SK-N-SH (cell line): Measurements from ENCODE around the gene CYP2J2. TPM values are rescaled to one million over a fixed set of nuclear protein-coding genes. Genes with fewer than 3 reads are reported as not detected.

ENCODE experiments used
- CTCF ChIA-PET: fragments of 300-600, 350-600 bp; formaldehyde crosslinking; extraction: SDS; loops from one replicate; lab custom pipeline; 2021; lab: Yijun Ruan, JAX
- POLR2A ChIA-PET: fragments of 350-600 bp; sonication (Branson Sonifier 250); formaldehyde crosslinking; extraction: SDS; loops from one replicate; lab custom pipeline; 2020; ENCODE audit warnings: antibody characterized with exemption, inconsistent platforms; lab: Yijun Ruan, JAX
- DNase-seq: peaks from one replicate; pipeline ENCODE4 v3.0.0; 2012
- H2AFZ ChIP-seq: fragments of 200-600 bp; sonication (generic); 2 replicates; pipeline ENCODE4 v1.8.1; 2016; ENCODE audit warnings: antibody characterized with exemption, mild to moderate bottlenecking, low read depth
- H3F3A ChIP-seq: fragments of 200-600 bp; sonication (generic); replicated peaks from 2 replicates; pipeline ENCODE3; 2016; ENCODE audit warnings: antibody characterized with exemption, mild to moderate bottlenecking; ENCODE audit not compliant: insufficient read depth
- H3K27ac ChIP-seq, 2 experiments: fragments of 200-500 bp in 1 of 2; fragments of 200-600 bp in 1 of 2; sonication (Bioruptor generic) in 1 of 2; sonication (generic), shearing (Covaris generic) in 1 of 2; 2 replicates each; pipeline versions ENCODE4 v1.5.1 to v1.6.1; 2014 to 2016; ENCODE audit warnings: low read depth in 2 of 2, inconsistent platforms in 1 of 2, low read length in 1 of 2, mild to moderate bottlenecking in 1 of 2, mixed read lengths in 1 of 2
- H3K27me3 ChIP-seq: fragments of 200-600 bp; sonication (generic), shearing (Covaris generic); 2 replicates; pipeline ENCODE4 v1.6.1; 2016; ENCODE audit warnings: mixed run types; ENCODE audit not compliant: insufficient read depth
- H3K36me3 ChIP-seq, 2 experiments: fragments of 200-500 bp in 1 of 2; fragments of 200-600 bp in 1 of 2; sonication (Bioruptor generic) in 1 of 2; sonication (generic) in 1 of 2; replicated peaks in 1 of 2; 2 replicates each; pipeline versions ENCODE3 to v1.5.1; 2014 to 2016; ENCODE audit warnings: low read length in 1 of 2, mild to moderate bottlenecking in 1 of 2; ENCODE audit not compliant: insufficient read depth in 2 of 2, control insufficient read depth in 1 of 2
- H3K4me1 ChIP-seq, 2 experiments: fragments of 200-500 bp in 1 of 2; fragments of 200-600 bp in 1 of 2; sonication (Bioruptor generic) in 1 of 2; sonication (generic), shearing (Covaris generic) in 1 of 2; 2 replicates each; pipeline versions ENCODE4 v1.5.1 to v1.6.1; 2014 to 2016; ENCODE audit warnings: low read depth in 1 of 2, low read length in 1 of 2, mixed run types in 1 of 2; ENCODE audit not compliant: insufficient read depth in 2 of 2, control insufficient read depth in 1 of 2
- H3K4me2 ChIP-seq: fragments of 200-600 bp; sonication (generic), shearing (Covaris generic); 2 replicates; pipeline ENCODE4 v1.6.1; 2017; ENCODE audit warnings: mixed run types
- H3K4me3 ChIP-seq, 2 experiments: fragments of 200-500 bp in 1 of 2; fragments of 200-600 bp in 1 of 2; sonication (Bioruptor generic) in 1 of 2; sonication (generic), shearing (Covaris generic) in 1 of 2; 2 replicates each; pipeline versions ENCODE4 v1.5.1 to v1.8.1; 2014 to 2016; ENCODE audit warnings: low read depth in 2 of 2, inconsistent platforms in 1 of 2, low read length in 1 of 2, mild to moderate bottlenecking in 1 of 2, mixed read lengths in 1 of 2, moderate library complexity in 1 of 2
- H3K79me2 ChIP-seq: fragments of 200-600 bp; sonication (generic); 2 replicates; pipeline ENCODE4 v1.8.1; 2017; ENCODE audit warnings: mild to moderate bottlenecking; ENCODE audit not compliant: insufficient read depth
- H3K9ac ChIP-seq: fragments of 200-600 bp; sonication (generic); 2 replicates; pipeline ENCODE4 v1.6.1; 2017; ENCODE audit warnings: mixed run types
- H3K9me2 ChIP-seq: fragments of 200-600 bp; sonication (generic); 2 replicates; pipeline ENCODE4 v1.6.1; 2017; ENCODE audit warnings: mixed run types
- H3K9me3 ChIP-seq: fragments of 200-600 bp; sonication (generic); 2 replicates; pipeline ENCODE4 v1.6.1; 2017; ENCODE audit warnings: mixed run types, mild to moderate bottlenecking, moderate library complexity
- H4K20me1 ChIP-seq: fragments of 200-600 bp; sonication (generic); 2 replicates; pipeline ENCODE4 v1.6.1; 2017; ENCODE audit warnings: mild to moderate bottlenecking, mixed run types; ENCODE audit not compliant: insufficient read depth
- CTCF ChIP-seq: fragments of 200-600 bp; sonication (generic); IDR thresholded peaks from 2 replicates; pipeline ENCODE4 v1.6.1; 2017; ENCODE audit warnings: antibody characterized with exemption, mild to moderate bottlenecking, moderate library complexity
- ELF1 ChIP-seq: IDR thresholded peaks from 2 replicates; pipeline ENCODE4 v1.4.0; 2012
- FOXJ3 ChIP-seq: sonication (generic); formaldehyde crosslinking; IDR thresholded peaks from 2 replicates; pipeline ENCODE4 v1.5.1; 2020; ENCODE audit warnings: mild to moderate bottlenecking, missing genetic modification reagents
- FOXM1 ChIP-seq: IDR thresholded peaks from 2 replicates; pipeline ENCODE4 v1.4.0; 2012; ENCODE audit warnings: low read depth, mild to moderate bottlenecking
- GABPA ChIP-seq: IDR thresholded peaks from 2 replicates; pipeline ENCODE4 v1.4.0; 2012; ENCODE audit warnings: low read depth, mild to moderate bottlenecking
- GATA2 ChIP-seq: sonication (generic); formaldehyde crosslinking; IDR thresholded peaks from 2 replicates; pipeline ENCODE4 v1.5.0; 2020; ENCODE audit warnings: mild to moderate bottlenecking, missing genetic modification reagents
- JUND ChIP-seq: IDR thresholded peaks from 2 replicates; pipeline ENCODE4 v1.4.0; 2012
- MAX ChIP-seq: IDR thresholded peaks from 2 replicates; pipeline ENCODE4 v1.4.0; 2012; ENCODE audit warnings: low read depth
- MEF2A ChIP-seq: IDR thresholded peaks from 2 replicates; pipeline ENCODE4 v1.4.0; 2012; ENCODE audit warnings: low read depth, borderline replicate concordance
- MXI1 ChIP-seq: IDR thresholded peaks from 2 replicates; pipeline ENCODE4 v1.6.1; 2012; ENCODE audit warnings: mild to moderate bottlenecking, low read depth, low read length, improper control_type of control experiment
- NFIC ChIP-seq: IDR thresholded peaks from 2 replicates; pipeline ENCODE4 v1.4.0; 2012; ENCODE audit warnings: borderline replicate concordance
- PBX3 ChIP-seq: IDR thresholded peaks from 2 replicates; pipeline ENCODE4; 2012
- REST ChIP-seq: IDR thresholded peaks from 2 replicates; pipeline ENCODE4 v1.6.1; 2012; ENCODE audit warnings: mild to moderate bottlenecking, low read depth, low read length, moderate library complexity
- RFX5 ChIP-seq: IDR thresholded peaks from 2 replicates; pipeline ENCODE4 v1.6.1; 2012; ENCODE audit warnings: mild to moderate bottlenecking, improper control_type of control experiment, low read length
- SIN3A ChIP-seq: IDR thresholded peaks from 2 replicates; pipeline ENCODE4 v1.6.1; 2012; ENCODE audit warnings: low read depth, mild to moderate bottlenecking, low read length, moderate library complexity, borderline replicate concordance
- SMC3 ChIP-seq: IDR thresholded peaks from 2 replicates; pipeline ENCODE4 v1.6.1; 2012; ENCODE audit warnings: low read depth, low read length, improper control_type of control experiment
- TAF1 ChIP-seq: IDR thresholded peaks from 2 replicates; pipeline ENCODE4 v1.6.1; 2012; ENCODE audit warnings: low read depth, mild to moderate bottlenecking, low read length, moderate library complexity, borderline replicate concordance
- TCF12 ChIP-seq: IDR thresholded peaks from 2 replicates; pipeline ENCODE4 v1.4.0; 2012
- TEAD4 ChIP-seq: IDR thresholded peaks from 2 replicates; pipeline ENCODE4 v1.4.0; 2012; ENCODE audit warnings: mild to moderate bottlenecking, borderline replicate concordance; ENCODE audit not compliant: insufficient read depth
- YY1 ChIP-seq: IDR thresholded peaks from 2 replicates; pipeline ENCODE4 v1.4.0; 2012; ENCODE audit warnings: low read depth, mild to moderate bottlenecking
- ZBTB33 ChIP-seq: IDR thresholded peaks from 2 replicates; pipeline ENCODE4 v1.4.0; 2012; ENCODE audit warnings: low read depth, borderline replicate concordance
- WGBS: methylation state at CpG from one replicate; pipeline ENCODE4 v1.1.6; 2017; ENCODE audit warnings: low lambda C conversion rate; 5-methylcytosine and 5-hydroxymethylcytosine counted together
- polyA plus RNA-seq, 3 experiments: library from polyadenylated mRNA; depleted of rRNA; stranded (reverse); fragments of >200 nt; gene quantifications; 2 replicates each; pipeline ENCODE4 v1.2.3, GENCODE V29; 2012

Gene CYP2J2
- polyA plus RNA-seq, 1 of the 3 experiments (the other 2 are of a cell fraction): 1.2 TPM

- no peaks in the 10 kb centered on the region for H3K9me3 ChIP-seq
- no peak overlapping the region for H3K9ac ChIP-seq
- WGBS: 54% methylated on average over 2 of the region's 2 CpGs
- no peak overlapping the region for H2AFZ ChIP-seq
- H3K9me2 ChIP-seq: no peaks in the 10 kb centered on the region
- H3K4me1 ChIP-seq: no peaks in the 10 kb centered on the region; a peak in 1 of 4 replicates
- DNase-seq: no peak
- H3K4me3 ChIP-seq: no peak overlapping the region
- POLR2A ChIA-PET: no interaction called here
- no peaks in the 10 kb centered on the region for H3K79me2 ChIP-seq
- CTCF ChIA-PET: interaction anchor here (0.7 to 6.2 kb wide), 2 partner anchors 25 to 70 kb away, joined by 3 to 50 read pairs; no protein-coding TSS in a partner anchor
- TF ChIP-seq PBX3 (no peak), FOXJ3 (CRISPR knock-in tag) (no peak), MXI1 (no peak), SIN3A (no peak), CTCF (no peak), TCF12 (no peak), YY1 (no peak), ELF1 (no peak), GABPA (no peak), FOXM1 (no peak)
- TF ChIP-seq, all 33 proteins: peak for 0
- peaks cover 0 to 7% of the 10 kb centered on the region in 2 experiments for H3K36me3 ChIP-seq
- H3F3A ChIP-seq: no peaks in the 10 kb centered on the region
- H3K27me3 ChIP-seq: no peaks in the 10 kb centered on the region
- no peak overlapping the region for H3K27ac ChIP-seq
- H3K4me2 ChIP-seq: no peak overlapping the region
- no peaks in the 10 kb centered on the region for H4K20me1 ChIP-seq
These were observed 49.4 kb downstream of the CYP2J2 start for GRCh38 chr1:59877108-59877682.

GRCh38 chr1:59871746-59872145, 54.8 kb downstream of the CYP2J2 start:
- no peaks in the 10 kb centered on the region for H3K4me1 ChIP-seq
- H3K79me2 ChIP-seq: no peaks in the 10 kb centered on the region
- H2AFZ ChIP-seq: no peak overlapping the region
- H3K27me3 ChIP-seq: no peaks in the 10 kb centered on the region
- peaks cover 0 to 15% of the 10 kb centered on the region in 2 experiments for H3K36me3 ChIP-seq
- no peaks in the 10 kb centered on the region for H3F3A ChIP-seq
- H3K4me3 ChIP-seq: no peak overlapping the region
- H4K20me1 ChIP-seq: no peaks in the 10 kb centered on the region
- no peak overlapping the region for H3K27ac ChIP-seq
- no peaks in the 10 kb centered on the region for H3K9me3 ChIP-seq
- no peak overlapping the region for H3K9ac ChIP-seq
- POLR2A ChIA-PET: no interaction called here
- no peaks in the 10 kb centered on the region for H3K9me2 ChIP-seq
- DNase-seq: no peak
- CTCF ChIA-PET: interaction anchor here (1.2 kb wide), 1 partner anchor 31 kb away, joined by 3 read pairs; no protein-coding TSS in a partner anchor
- H3K4me2 ChIP-seq: no peak overlapping the region
- TF ChIP-seq MEF2A: no peak
- TF ChIP-seq MXI1: no peak
- TF ChIP-seq TAF1: no peak
- TF ChIP-seq REST: no peak
- TF ChIP-seq RFX5: no peak
- no peak for TF ChIP-seq TEAD4
- TF ChIP-seq GATA2 (CRISPR knock-in tag): no peak
- TF ChIP-seq GABPA: no peak
- no peak for TF ChIP-seq ZBTB33
- no peak for TF ChIP-seq YY1
- no peak for TF ChIP-seq JUND
- no peak for TF ChIP-seq MAX
- no peak for TF ChIP-seq SMC3
- no peak for TF ChIP-seq NFIC
